SK-N-SH treated with all-trans-retinoic acid at 6 μM for 48 hours (cell line): ENCODE results near the gene EIF2A.
A peak's percentile ranks its signal among the peaks of the same experiment; 100 is the strongest.

Experiments
- ATAC-seq: fragments of 200-7000 bp; cut with Tn5 transposase; 3 replicates; pipeline ENCODE4 v1.9.1; 2020; ENCODE audit warnings: mild to moderate bottlenecking, moderate library complexity
- ARNTL ChIP-seq: fragments of 450-650 bp; formaldehyde crosslinking; IDR thresholded peaks from 2 replicates; pipeline ENCODE4 v1.5.0; 2020; ENCODE audit warnings: low read depth, mild to moderate bottlenecking, moderate library complexity, borderline replicate concordance
- BACH2 ChIP-seq: fragments of 250-450 bp; sonication (Bioruptor Pico); IDR thresholded peaks from 2 replicates; pipeline ENCODE4 v1.9.0; 2021; ENCODE audit warnings: mild to moderate bottlenecking, borderline replicate concordance
- CREB5 ChIP-seq: fragments of 250-450 bp; sonication (Bioruptor Pico); IDR thresholded peaks from 2 replicates; pipeline ENCODE4 v1.5.1; 2020; ENCODE audit warnings: low read depth, mild to moderate bottlenecking, moderate library complexity
- CSDC2 ChIP-seq: fragments of 250-450 bp; sonication (Bioruptor Pico); IDR thresholded peaks from 2 replicates; pipeline ENCODE4 v1.5.0; 2020; ENCODE audit warnings: mild to moderate bottlenecking, moderate library complexity
- CSRNP3 ChIP-seq: fragments of 250-450 bp; sonication (Bioruptor Pico); IDR thresholded peaks from 2 replicates; pipeline ENCODE4 v1.5.1; 2021; ENCODE audit warnings: mild to moderate bottlenecking, moderate library complexity
- ESRRG ChIP-seq: fragments of 250-450 bp; sonication (Bioruptor Pico); IDR thresholded peaks from 2 replicates; pipeline ENCODE4 v1.6.1; 2021; ENCODE audit warnings: mild to moderate bottlenecking
- GLIS3 ChIP-seq: fragments of 250-450 bp; sonication (Bioruptor Pico); IDR thresholded peaks from 2 replicates; pipeline ENCODE4 v1.5.0; 2020; ENCODE audit warnings: mild to moderate bottlenecking, moderate library complexity
- ISL1 ChIP-seq: fragments of 250-450 bp; sonication (Bioruptor Pico); IDR thresholded peaks from 2 replicates; pipeline ENCODE4 v2.1.2; 2022; ENCODE audit warnings: mild to moderate bottlenecking, moderate library complexity
- OSR1 ChIP-seq: fragments of 250-450 bp; sonication (Bioruptor Pico); IDR thresholded peaks from 2 replicates; pipeline ENCODE4 v1.8.0; 2022; ENCODE audit warnings: moderate library complexity, mild to moderate bottlenecking, inconsistent platforms
- PATZ1 ChIP-seq: fragments of 250-450 bp; sonication (Bioruptor Pico); IDR thresholded peaks from 2 replicates; pipeline ENCODE4 v1.8.0; 2020; ENCODE audit warnings: mild to moderate bottlenecking, moderate library complexity, borderline replicate concordance
- PPARA ChIP-seq: fragments of 250-450 bp; sonication (Bioruptor Pico); IDR thresholded peaks from 2 replicates; pipeline ENCODE4 v1.5.0; 2020; ENCODE audit warnings: mild to moderate bottlenecking, borderline replicate concordance
- RARB ChIP-seq: fragments of 250-450 bp; sonication (Bioruptor Pico); IDR thresholded peaks from 2 replicates; pipeline ENCODE4 v1.8.0; 2021; ENCODE audit warnings: mild to moderate bottlenecking, moderate library complexity
- SNAI2 ChIP-seq: fragments of 250-450 bp; sonication (Bioruptor Pico); IDR thresholded peaks from 2 replicates; pipeline ENCODE4 v1.5.0; 2020; ENCODE audit warnings: mild to moderate bottlenecking, moderate library complexity
- TCF4 ChIP-seq: fragments of 250-450 bp; sonication (Bioruptor Pico); IDR thresholded peaks from 2 replicates; pipeline ENCODE4 v1.8.0; 2021; ENCODE audit warnings: mild to moderate bottlenecking, moderate library complexity, borderline replicate concordance
- TOX ChIP-seq: fragments of 250-450 bp; sonication (Bioruptor Pico); IDR thresholded peaks from 2 replicates; pipeline ENCODE4 v1.8.0; 2021; ENCODE audit warnings: mild to moderate bottlenecking, moderate library complexity, borderline replicate concordance
- TSHZ2 ChIP-seq: fragments of 250-450 bp; sonication (Bioruptor Pico); IDR thresholded peaks from 2 replicates; pipeline ENCODE4 v1.5.0; 2020; ENCODE audit warnings: mild to moderate bottlenecking, moderate library complexity
- ZFP3 ChIP-seq: fragments of 250-450 bp; sonication (Bioruptor Pico); IDR thresholded peaks from 2 replicates; pipeline ENCODE4 v1.5.0; 2020; ENCODE audit warnings: mild to moderate bottlenecking, moderate library complexity
- ZFP30 ChIP-seq: fragments of 450-650 bp; formaldehyde crosslinking; IDR thresholded peaks from 2 replicates; pipeline ENCODE4 v1.5.0; 2022; ENCODE audit warnings: mild to moderate bottlenecking, moderate library complexity
- ZNF565 ChIP-seq: fragments of 450-650 bp; formaldehyde crosslinking; conservative IDR thresholded peaks from 2 replicates; pipeline ENCODE4 v1.5.0; 2020; ENCODE audit warnings: low read depth, mild to moderate bottlenecking, moderate library complexity
- ZNF70 ChIP-seq: fragments of 450-650 bp; formaldehyde crosslinking; IDR thresholded peaks from 2 replicates; pipeline ENCODE4 v1.5.0; 2020; ENCODE audit warnings: mild to moderate bottlenecking, moderate library complexity
- ZNF8 ChIP-seq: fragments of 450-650 bp; formaldehyde crosslinking; IDR thresholded peaks from 2 replicates; pipeline ENCODE4 v1.5.0; 2020; ENCODE audit warnings: mild to moderate bottlenecking, moderate library complexity

Gene EIF2A

GRCh38 chr3:150545419-150546225, 965 bp upstream of the EIF2A start:
- ATAC-seq, result peak; percentile 4

GRCh38 chr3:150547045-150547741, 606 bp downstream of the EIF2A start:
- ATAC-seq, result no peak
- TF ChIP-seq BACH2 (CRISPR knock-in tag) (no peak), TOX (CRISPR knock-in tag) (no peak), CREB5 (CRISPR knock-in tag) (no peak), CSDC2 (CRISPR knock-in tag) (no peak), ZNF565 (no peak), SNAI2 (CRISPR knock-in tag) (no peak), GLIS3 (CRISPR knock-in tag) (no peak), ZNF8 (CRISPR knock-in tag) (no peak), TCF4 (no peak), ZNF70 (CRISPR knock-in tag) (no peak), RARB (CRISPR knock-in tag) (no peak), ZFP3 (CRISPR knock-in tag) (no peak), ZFP30 (CRISPR knock-in tag) (no peak), TSHZ2 (no peak), ARNTL (CRISPR knock-in tag) (no peak)

More at GRCh38 chr3:150545419-150546225, 965 bp upstream of the EIF2A start:
- TF ChIP-seq SNAI2 (CRISPR knock-in tag) (no peak), PATZ1 (CRISPR knock-in tag) (no peak), CSRNP3 (no peak), TSHZ2 (no peak)
- TF ChIP-seq, all 23 proteins: peak for 0

- ATAC-seq, result no peak
- no peak for TF ChIP-seq PATZ1 (CRISPR knock-in tag)
- TF ChIP-seq TOX (CRISPR knock-in tag), result no peak
- TF ChIP-seq OSR1, result no peak
- no peak for TF ChIP-seq ZNF565
- no peak for TF ChIP-seq CSDC2 (CRISPR knock-in tag)
- TF ChIP-seq ESRRG (CRISPR knock-in tag), result no peak
- TF ChIP-seq ZNF70 (CRISPR knock-in tag), result no peak
- no peak for TF ChIP-seq BACH2 (CRISPR knock-in tag)
- no peak for TF ChIP-seq ZNF8 (CRISPR knock-in tag)
- TF ChIP-seq PPARA, result no peak
- no peak for TF ChIP-seq ISL1 (CRISPR knock-in tag)
Measured at GRCh38 chr3:150555859-150556436, 9.4 kb downstream of the EIF2A start.
